NCI-H2171 (cell line): ENCODE results near the gene CD164L2.

ENCODE experiments used
- DNase-seq: peaks from one replicate; lab custom pipeline; 2025; lab: John Stamatoyannopoulos, UW

CD164L2 gene

DNA sequence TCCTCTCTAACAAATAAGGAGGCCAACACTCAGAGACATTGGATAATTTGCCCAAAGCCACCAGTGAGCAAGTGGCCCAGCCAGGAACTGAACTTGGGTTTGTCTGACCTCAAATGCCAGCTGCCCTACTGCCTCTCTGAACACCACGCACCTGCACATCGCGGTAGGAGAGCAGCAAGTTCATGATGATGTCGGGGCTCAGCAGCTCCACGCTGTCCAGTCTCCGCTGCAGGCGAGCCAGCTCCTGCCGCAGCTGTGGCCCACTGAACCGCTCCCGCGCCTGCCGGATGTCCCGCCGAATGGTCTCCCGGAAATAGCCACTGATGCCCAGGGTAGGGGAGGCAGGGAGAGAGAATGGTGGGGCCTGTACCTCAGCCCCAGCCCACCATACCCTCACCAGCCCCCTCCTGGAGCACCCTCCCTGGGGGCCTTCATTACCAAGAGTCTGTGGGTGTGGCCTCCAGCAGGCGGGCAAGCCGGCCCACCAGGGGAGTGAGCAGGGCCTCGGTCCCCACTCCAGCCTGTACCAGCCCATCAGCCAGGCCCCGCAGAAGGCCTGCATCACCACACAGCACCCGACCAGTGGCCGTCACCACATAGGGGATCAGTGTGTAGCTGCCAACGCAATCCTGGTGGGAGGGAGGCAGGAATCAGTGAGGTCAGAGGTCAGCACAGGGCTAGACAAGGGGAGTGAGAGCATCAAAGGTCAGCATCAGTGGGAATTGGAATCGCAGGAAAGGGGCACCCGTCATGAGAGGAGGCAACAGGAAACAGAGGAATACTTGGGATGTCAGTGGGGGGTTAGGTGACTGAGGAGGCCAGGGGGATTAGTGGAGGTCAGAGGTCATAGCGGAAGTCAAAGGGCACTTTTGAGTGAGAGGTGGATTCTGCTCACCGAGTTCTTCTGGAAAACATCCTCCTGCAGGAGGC is 19.1 kb downstream of the CD164L2 start:
- no peak for DNase-seq

DNA sequence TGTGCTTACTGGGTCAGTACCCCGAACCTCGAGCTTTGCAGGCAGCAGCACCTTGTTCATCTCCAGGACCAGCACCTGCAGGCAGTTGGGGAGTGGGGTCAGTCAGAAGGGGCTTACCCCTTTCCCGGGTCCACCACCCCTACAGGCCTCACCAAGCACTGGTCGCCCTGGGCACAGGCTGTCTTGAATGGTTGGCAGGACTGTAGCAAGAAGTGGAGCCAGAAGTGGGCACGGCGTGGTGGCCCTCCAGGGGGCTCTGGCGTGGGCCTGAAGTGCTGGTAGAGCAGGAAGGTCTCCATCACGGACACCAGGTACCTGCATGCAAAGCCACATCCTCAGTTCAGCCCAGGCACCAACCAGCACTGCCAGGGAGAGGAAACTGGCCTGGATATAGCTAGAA is 21.6 kb downstream of the CD164L2 start:
- DNase-seq: no peak

DNA sequence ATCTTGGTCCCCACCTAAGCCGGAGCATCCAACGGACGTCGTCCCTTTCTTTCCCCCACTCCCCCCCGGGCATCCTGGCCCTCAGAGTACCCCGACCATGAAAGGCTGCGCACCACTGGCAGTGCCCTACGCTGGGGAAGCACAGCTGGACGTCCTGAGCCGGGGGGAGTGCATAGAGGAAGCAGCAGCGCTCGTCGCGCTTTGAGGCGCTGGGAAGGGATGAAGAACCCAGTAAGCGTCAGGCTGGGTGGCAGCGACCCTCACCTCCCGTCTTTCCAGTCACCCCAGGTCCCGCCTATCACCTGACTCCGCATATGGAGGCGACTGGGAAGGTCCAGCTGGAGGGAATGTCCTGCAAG is 22.1 kb downstream of the CD164L2 start:
- no peak for DNase-seq

DNA sequence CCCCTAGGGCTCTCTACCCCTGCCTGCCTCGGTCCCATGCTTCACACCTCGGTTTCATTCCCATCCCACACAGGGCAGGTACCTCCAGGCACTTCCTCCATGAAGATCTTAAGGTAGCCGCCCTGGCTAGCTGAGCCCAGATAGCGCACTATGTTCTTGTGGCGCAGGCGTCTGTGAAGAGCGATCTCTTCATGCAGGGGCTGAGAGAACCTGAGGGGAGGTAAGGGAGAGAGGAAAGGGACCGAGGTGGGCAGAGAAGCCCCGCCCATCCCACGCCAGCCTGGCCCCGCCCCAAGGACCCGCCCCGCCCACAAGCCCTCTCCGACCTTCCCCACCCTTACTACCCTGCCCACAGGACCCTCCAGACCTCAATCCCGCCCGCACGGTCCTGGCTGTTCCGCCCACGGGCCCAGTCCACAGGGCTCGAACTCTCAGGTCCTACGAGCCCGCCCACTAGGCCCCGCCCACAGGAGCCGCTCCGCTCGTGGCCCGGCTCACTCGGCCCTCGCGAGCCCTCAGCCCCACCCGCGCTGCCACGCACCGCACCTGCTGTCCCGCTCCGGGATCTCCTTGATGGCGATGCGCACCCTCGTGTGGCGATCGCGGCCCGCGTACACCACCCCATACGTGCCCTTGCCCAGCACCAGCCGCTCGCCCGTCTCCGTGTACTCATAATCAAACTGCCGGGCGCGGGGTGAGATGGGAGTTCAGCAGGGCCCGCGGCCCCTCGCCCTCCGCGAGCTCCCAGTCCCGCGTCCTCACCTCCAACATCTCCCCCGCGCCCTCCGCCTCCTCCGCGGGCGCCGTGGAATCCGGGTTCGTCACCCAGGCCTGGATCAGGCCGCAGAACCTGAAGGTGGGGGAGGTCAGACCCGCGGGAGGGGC is 22.7 kb downstream of the CD164L2 start:
- no peak for DNase-seq

DNA sequence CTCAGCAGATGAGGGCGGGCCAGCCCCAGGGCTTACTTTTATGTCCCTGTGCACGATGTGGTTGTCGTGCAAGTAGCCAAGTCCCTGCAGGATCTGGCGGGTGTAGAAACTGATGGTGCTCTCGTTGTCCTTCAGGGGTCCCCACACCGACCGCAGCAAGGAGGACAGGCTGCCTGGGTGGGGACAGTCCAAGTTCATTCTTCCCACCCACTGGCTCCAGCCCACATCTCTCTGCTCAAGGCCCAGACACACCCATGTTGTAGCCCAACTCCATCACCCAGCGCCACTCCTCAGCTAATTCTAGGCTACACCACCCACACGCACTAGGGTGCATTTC is 23.3 kb downstream of the CD164L2 start:
- no peak for DNase-seq

DNA sequence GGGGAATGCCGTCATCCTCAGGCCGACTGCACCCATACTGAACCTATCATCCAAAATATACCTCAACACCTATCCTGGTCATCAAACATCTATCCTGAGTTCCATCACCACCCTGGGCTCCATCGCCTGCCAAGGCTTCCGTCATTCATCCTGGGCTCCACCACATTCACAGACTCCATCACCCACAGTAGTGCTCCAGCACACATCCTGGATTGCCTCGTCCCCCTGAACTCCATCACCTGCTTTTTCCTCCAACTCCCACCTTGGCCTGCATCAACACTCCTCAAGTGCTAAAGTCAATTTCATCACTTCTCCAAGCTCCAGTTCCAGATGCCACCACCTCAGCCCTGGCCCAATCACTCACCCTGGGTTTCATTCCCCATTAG is 24.2 kb downstream of the CD164L2 start:
- DNase-seq: no peak

DNA sequence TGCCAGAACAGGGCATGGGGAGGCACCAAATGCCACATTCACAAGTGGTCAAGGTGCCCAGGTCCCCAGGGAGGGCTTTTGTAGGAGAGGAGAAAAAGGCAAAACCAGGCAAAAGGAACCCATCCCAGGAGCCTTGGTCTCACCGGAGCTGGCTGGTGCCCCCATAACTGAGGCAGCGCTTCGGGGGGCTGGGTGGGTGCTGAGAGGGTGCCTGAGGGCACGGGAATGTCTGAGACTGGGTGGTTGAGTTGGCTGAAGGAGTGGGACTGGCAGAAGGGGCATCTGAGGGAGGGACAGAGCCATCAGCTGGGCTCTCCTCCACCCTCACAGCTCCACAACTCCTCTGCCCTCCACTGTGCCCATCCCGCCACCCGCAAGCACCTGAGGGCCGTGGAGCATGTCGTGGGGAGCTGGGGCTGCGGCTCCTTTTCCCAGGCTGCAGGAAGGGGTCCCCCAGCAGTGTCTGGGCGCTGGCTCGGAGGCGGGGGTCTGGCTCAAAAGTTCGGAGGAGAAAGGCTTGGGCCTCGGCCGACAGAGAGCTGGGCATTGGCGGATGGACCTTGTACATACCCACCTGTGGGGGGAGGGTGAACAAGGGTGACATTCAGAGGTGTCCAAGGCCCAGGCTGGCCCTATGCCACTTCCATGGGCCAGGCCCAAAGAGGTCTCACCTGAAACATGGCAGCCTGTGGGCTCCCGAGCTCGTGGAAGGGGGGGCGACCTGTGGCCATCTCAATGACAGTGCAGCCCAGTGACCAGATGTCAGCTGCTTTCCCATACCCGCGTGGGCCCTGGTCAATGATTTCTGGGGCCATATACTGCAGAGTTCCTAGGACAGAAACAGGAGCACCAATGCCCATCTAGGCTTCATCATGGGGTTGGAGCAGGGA is 24.9 kb downstream of the CD164L2 start:
- no peak for DNase-seq

DNA sequence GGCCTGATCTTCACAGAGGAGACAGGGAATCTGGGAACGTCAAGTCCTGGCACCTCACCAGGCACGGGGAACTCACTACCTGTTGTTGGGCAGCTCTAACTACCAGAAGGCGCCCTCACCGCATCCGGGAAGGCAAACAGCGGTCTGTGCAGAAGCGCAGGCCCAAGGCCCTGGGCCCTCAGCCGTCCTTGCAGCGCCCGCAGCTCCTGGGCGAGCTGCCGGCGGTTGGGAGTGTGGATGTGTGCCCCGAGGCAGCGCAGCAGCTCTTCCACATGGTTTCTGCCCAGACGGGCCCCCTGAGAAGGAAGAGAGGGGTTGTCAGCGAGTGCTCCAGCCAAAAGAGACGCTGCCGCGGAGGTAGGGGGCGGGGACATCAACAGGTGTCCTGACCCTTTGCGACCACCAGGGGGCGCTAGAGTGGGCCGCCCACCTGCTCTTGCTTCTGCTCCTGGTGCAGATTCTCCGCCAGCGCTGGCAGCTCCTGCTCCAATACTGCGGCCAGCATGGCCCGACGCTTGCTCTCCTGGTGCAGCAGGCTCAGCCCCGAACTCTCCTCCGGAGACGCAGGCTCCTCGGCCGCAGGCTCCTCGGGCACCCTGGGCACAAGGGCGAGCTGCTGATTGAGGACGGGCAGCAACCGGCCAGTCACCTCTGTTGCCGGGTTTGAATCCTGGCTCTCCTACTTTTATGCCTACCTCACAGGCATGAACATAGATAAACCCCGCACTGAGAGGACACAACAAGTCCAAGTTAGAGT is 25.7 kb downstream of the CD164L2 start:
- DNase-seq: peak; percentile 39

DNA sequence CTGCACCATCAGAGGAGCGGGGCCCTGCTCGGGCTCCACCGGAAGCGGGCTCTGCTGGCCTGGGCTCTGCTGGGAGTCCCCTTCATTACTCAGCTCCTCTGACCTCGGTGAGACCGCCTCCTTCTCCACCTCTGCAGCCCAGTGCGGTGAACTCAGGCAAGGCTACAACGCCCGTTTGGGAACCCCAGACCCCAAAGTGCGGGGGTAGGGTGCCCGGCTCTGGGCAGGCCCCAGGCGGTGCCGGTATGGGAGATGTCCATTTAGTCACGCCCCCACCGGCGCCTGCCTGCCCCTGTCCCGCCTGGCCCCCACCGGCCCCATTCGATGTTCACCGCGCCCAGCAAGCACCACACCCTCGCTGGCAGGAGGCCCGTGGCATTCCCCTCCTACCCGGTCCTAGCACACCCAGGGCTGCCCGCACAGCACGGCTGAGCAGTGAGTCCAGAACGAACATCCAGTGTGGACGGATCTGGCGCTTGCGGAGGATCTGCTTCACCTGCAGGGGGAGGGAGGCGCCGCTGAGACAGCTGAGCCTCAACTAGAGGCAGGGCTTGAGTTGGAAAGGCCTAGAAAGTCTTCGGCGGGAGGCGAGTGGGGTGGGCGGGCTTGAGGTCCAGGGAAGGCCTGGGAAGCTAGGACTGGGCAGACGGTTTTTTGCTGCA is 26.4 kb downstream of the CD164L2 start:
- DNase-seq: no peak

DNA sequence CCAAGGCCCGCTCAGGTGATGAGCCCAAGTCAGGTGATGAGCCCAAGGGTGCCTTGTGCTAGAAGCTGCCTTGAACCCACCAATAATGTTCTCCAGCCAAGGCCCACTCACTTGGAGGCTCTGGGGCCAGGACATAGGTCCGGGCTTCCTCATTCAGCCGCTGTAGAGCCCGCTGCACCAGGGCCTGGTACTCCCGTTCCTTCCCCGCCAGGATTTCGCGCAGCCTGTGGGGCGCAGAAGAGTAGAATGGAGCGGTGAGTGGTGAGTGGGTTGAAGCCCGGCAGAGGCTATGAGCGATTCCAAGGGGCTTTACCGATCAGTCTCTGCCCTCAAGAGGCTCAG is 26.9 kb downstream of the CD164L2 start:
- DNase-seq: no peak

DNA sequence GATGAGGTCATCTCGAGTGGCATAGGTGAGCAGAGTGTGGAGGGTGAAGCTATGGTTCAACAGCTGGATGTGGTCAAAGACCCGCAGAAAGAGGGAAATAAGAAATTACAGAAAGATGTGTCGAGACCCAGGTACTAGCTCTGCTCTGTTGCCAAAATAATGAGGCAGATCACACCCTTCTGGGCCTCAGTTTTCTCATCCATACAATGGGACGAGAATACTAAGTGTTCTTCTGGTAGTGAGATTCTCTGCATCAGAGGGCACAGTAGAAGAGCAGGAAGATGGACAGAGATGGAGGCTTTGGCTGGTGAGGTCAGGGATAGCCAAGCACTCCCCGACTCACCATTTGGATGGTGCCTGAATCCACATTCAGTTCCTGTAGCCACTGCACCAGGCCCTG is 27.4 kb downstream of the CD164L2 start:
- no peak for DNase-seq

DNA sequence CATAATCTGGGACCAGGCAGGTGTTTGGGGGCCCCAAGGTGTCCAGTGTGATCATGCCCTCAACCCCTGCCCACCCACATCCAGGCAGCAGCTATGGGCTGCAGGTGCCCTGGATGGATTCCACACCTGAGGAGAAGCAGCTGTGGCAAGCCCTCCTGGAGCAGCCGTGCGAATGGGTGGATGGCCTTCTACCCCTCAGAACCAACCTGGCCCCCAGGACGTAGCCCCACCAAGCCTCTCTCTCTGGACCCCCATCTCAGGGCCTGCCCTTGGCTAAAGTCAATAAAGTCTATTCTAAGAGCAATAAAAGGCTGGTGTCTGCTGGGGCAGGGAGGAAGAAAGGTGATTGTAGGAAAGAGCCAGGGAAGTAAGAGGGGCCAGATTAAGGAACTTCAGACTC is 29.5 kb downstream of the CD164L2 start:
- no peak for DNase-seq

DNA sequence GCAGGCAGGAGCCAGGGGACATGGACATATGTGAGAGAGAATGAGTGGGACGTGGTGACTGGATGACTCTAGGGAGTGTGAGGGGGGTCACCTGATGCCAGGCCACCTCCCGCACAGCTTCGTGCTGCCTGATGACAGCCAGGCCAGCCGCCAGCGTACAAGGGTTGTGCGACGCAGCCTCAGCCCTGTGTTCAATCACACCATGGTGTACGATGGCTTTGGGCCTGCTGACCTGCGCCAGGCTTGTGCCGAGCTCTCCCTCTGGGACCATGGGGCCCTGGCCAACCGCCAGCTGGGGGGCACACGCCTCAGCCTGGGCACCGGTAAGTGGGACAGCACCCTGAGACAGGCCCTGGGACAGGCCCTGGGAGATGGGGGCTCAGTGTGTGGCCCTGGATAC is 30.0 kb downstream of the CD164L2 start:
- no peak for DNase-seq

DNA sequence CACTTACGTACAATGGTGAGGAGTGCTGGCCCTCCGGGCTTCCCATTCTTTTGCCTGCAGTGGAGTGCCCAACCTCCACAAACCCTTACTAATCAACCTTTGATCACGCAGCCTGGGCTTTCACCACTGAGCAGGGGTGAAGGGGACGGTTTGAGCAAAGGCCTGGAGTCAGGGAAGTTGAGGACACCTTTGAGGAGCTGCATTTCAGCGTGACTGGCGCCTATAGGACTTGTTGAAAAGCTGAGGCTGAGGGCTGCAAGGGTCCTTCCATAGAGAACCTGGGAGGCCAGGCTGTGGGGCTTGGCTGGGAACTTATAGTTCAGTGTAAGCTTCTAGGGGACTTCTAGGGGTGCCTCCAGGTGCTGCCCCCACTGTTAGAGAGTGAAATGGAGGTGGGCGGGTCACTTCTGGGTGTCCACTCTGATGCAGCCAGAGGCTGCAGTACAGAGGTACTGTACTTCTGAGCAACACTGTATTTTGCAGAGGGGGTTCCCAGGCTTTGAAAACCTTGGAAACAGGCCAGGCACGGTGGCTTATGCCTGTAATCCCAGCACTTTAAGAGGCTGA is 31.5 kb downstream of the CD164L2 start:
- no peak for DNase-seq

DNA sequence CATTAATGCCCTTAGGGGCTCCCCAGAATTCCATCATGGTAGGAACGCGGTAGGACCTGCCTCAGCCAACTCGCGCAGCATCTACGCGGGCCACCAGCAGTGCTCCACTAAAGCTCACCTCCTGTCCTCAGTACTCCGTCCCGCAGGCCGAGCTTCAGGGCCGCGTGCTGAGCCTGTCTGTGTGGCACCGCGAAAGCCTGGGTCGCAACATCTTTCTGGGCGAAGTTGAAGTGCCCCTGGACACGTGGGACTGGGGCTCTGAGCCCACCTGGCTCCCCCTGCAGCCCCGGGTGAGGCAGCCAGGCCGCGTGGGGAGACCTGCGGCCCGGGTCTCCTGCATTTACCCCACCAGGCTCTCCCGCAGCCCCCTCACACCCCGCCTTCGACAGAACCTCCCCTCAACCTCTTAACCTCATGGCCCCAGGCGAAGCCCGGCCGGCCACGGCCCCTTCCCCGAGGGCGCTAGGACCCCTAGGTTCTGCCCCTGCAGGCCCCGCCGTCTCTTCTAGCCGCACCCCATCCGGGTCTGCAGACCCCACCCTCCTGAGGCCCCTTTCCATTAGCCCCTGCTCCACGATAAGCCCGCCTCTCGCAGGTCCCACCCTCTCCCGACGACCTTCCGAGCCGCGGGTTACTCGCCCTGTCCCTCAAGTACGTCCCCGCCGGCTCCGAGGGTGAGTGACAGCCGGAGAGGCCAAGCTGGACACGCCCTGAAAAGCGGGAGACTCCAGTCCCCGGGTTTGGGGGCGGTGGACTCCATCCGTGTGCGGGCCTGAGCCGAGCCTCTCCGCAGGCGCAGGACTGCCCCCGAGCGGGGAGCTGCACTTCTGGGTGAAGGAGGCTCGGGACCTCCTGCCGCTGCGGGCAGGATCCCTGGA is 32.2 kb downstream of the CD164L2 start:
- no peak for DNase-seq

DNA sequence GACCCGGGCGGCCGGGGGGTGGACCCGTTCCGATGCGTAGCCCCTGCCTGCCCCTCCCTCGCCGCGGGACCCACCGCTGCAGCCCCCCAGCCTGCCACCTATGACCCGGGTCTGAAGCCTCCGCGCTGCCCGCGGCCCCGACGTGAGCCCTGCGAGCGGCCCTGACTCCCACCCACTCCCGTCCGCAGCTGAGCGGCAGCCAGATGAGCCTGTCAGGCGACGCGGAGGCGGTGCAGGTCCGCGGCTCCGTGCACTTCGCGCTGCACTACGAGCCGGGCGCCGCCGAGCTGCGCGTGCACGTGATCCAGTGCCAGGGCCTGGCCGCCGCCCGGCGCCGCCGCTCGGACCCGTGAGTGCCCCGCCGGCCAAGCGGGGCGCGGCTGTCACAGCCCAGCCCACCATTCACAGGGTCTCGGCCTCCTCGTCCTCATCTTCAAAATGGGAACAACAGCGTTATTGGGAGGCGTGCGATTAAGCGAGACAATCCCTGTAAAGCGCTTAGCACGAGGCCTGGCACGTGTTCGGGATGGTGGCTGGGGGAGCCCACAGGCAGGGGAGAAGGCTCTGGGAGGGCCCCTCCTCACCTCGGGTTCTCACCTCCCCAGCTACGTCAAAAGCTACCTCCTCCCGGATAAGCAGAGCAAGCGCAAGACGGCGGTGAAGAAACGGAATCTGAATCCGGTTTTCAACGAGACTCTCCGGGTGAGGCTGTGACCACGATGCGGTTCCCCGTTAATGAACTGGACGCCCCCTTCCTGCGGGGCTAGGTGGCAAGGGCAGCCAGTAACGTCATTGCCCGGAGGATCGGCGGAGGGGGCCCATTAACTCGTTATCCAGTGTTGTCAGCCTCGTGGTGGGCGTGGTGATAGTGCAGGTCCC is 33.1 kb downstream of the CD164L2 start:
- DNase-seq: no peak

DNA sequence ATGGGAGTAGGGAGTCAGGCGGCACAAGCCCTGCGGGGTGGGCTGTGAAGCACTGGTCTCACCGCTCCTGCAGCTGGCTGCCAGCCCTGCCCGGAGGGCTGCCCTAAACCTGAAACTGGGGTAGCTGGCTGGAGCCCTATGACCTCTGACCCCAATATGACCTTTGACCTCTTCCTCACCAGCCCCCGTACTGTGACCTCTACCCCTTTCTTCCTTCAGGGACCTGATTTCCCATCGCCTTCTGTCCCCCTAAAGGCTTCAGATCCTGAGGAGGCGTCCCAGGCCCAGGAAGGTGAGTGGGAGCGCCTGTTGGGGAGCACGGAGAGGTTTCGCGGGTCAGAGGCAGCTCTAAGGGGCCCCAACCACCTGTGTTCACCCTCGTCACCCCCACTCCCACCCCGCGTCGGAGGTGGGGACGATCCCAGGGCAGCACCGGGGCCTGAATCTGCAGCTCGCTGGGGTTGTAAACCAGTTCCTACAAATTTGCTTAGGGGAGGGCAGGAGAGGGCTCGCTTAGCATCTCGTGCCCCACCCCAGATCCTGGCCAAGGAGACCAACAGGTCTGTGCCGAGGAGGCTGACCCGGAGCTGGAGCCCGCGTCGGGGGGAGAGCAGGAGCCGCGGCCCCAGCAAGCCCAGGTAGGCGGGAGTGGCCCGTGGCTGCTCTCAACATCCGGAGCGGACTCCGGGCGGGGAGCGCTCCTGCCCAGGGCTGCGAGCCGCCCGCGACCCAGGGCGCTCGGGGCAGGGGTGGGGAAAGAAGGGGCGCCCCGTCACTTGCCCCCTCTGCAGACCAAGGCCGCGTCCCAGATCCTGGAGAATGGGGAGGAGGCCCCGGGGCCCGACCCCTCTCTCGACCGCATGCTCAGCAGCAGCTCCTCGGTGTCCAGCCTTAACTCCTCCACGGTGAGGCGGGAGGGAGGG is 34.0 kb downstream of the CD164L2 start:
- DNase-seq: peak; percentile 23
